ENCODE results near the gene INPP4A. TPM values are rescaled to one million over a fixed set of nuclear protein-coding genes. Genes with fewer than 3 reads are reported as not detected.

Gene INPP4A
- polyA plus RNA-seq, 1 donor (not counting 4 experiments of a cell fraction or from before 2014, with no cell fraction given), result 10.7 TPM

GRCh38 chr2:98539056-98539735 lies 94.5 kb downstream of the INPP4A start:
- DNase-seq (ENCODE audit: low read depth, low spot score), result no peak
- H3K79me2 ChIP-seq (ENCODE audit: control insufficient read depth, insufficient read depth, low read length), result no peaks in the 10 kb centered on the region
- dilution Hi-C loops (cut with MboI; ENCODE audit: extremely low pct_ligation_motif_present, low sequenced_read_pairs), result no loop called here
- no peaks in the 10 kb centered on the region for H3K9me1 ChIP-seq (ENCODE audit: control insufficient read depth, extremely low read depth, insufficient read depth, low read length)
- H3K36me3 ChIP-seq (ENCODE audit: control insufficient read depth in 2 of 2, extremely low read depth in 1 of 2, insufficient read depth in 2 of 2, low read length in 2 of 2), result peaks cover 0 to 8% of the 10 kb centered on the region in 2 experiments
- H3K27ac ChIP-seq (ENCODE audit: control insufficient read depth, insufficient read depth, low read length), result no peak overlapping the region
- no peak overlapping the region for H2AFZ ChIP-seq (ENCODE audit: control insufficient read depth, low read length)
- no peaks in the 10 kb centered on the region for H3K27me3 ChIP-seq (ENCODE audit: control insufficient read depth, extremely low read depth, insufficient read depth, low read length)
- TF ChIP-seq, protein P1, sequence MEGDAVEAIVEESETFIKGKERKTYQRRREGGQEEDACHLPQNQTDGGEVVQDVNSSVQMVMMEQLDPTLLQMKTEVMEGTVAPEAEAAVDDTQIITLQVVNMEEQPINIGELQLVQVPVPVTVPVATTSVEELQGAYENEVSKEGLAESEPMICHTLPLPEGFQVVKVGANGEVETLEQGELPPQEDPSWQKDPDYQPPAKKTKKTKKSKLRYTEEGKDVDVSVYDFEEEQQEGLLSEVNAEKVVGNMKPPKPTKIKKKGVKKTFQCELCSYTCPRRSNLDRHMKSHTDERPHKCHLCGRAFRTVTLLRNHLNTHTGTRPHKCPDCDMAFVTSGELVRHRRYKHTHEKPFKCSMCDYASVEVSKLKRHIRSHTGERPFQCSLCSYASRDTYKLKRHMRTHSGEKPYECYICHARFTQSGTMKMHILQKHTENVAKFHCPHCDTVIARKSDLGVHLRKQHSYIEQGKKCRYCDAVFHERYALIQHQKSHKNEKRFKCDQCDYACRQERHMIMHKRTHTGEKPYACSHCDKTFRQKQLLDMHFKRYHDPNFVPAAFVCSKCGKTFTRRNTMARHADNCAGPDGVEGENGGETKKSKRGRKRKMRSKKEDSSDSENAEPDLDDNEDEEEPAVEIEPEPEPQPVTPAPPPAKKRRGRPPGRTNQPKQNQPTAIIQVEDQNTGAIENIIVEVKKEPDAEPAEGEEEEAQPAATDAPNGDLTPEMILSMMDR (optimal IDR thresholded peaks at IDR 0.05 in 1 of 3, IDR thresholded peaks at IDR 0.05 in 1 of 3, conservative IDR thresholded peaks at IDR 0.05 in 1 of 3; ENCODE audit: extremely low read depth in 1 of 3, insufficient read depth in 2 of 3, low read length in 3 of 3), result no peak
- no peak for TF ChIP-seq EZH2 (IDR thresholded peaks at IDR 0.05; ENCODE audit: low read length)
- FAIRE-seq, result no peak
- H3K4me2 ChIP-seq (ENCODE audit: control insufficient read depth, extremely low read depth, insufficient read depth, low read depth, low read length), result no peak overlapping the region
- no peaks in the 10 kb centered on the region for H4K20me1 ChIP-seq (ENCODE audit: control insufficient read depth, extremely low read depth, insufficient read depth, low read length)
- H3K4me3 ChIP-seq (ENCODE audit: control insufficient read depth in 2 of 3, extremely low read depth in 1 of 3, insufficient read depth in 2 of 3, low read depth in 1 of 3, low read length in 3 of 3), result no peak overlapping the region
- no peaks in the 10 kb centered on the region for H3K9me3 ChIP-seq (ENCODE audit: control insufficient read depth, low read depth, low read length)
- H3K9ac ChIP-seq (ENCODE audit: control insufficient read depth, extremely low read depth, insufficient read depth, low read length), result no peak overlapping the region
- no peaks in the 10 kb centered on the region for H3K4me1 ChIP-seq (ENCODE audit: control insufficient read depth, extremely low read depth, insufficient read depth, low read length)

DNA sequence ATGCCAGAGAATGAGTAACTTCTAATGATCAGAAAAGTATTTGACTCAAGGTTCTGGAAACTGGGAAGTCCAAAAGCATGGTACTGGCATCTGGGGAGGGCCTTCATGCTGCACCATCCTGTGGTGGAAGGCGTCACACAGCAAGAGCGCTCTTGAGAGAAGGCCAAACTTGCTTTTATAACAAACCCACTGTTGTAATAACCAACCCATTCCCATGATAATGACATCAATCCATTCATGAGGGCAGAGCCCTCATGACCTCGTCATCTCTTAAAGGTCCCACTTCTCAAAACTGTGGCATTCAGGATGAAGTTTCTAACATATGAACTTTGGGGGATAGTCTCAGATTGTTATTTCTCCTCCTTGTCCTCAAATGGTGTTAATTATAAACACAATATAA lies 95.9 kb downstream of the INPP4A start:
- H3K9ac ChIP-seq (ENCODE audit: control insufficient read depth, extremely low read depth, insufficient read depth, low read length), result no peak overlapping the region
- no peaks in the 10 kb centered on the region for H3K9me1 ChIP-seq (ENCODE audit: control insufficient read depth, extremely low read depth, insufficient read depth, low read length)
- no peaks in the 10 kb centered on the region for H3K79me2 ChIP-seq (ENCODE audit: control insufficient read depth, insufficient read depth, low read length)
- no peak overlapping the region for H2AFZ ChIP-seq (ENCODE audit: control insufficient read depth, low read length)
- H3K4me3 ChIP-seq (ENCODE audit: control insufficient read depth in 2 of 3, extremely low read depth in 1 of 3, insufficient read depth in 2 of 3, low read depth in 1 of 3, low read length in 3 of 3), result no peak overlapping the region
- TF ChIP-seq EZH2 (IDR thresholded peaks at IDR 0.05; ENCODE audit: low read length), result no peak
- TF ChIP-seq, protein P1 (optimal IDR thresholded peaks at IDR 0.05 in 1 of 3, IDR thresholded peaks at IDR 0.05 in 1 of 3, conservative IDR thresholded peaks at IDR 0.05 in 1 of 3; ENCODE audit: extremely low read depth in 1 of 3, insufficient read depth in 2 of 3, low read length in 3 of 3), result no peak
- no peak for FAIRE-seq
- no peaks in the 10 kb centered on the region for H4K20me1 ChIP-seq (ENCODE audit: control insufficient read depth, extremely low read depth, insufficient read depth, low read length)
- no peaks in the 10 kb centered on the region for H3K4me1 ChIP-seq (ENCODE audit: control insufficient read depth, extremely low read depth, insufficient read depth, low read length)
- no peaks in the 10 kb centered on the region for H3K9me3 ChIP-seq (ENCODE audit: control insufficient read depth, low read depth, low read length)
- H3K27ac ChIP-seq (ENCODE audit: control insufficient read depth, insufficient read depth, low read length), result no peak overlapping the region
- no peaks in the 10 kb centered on the region for H3K27me3 ChIP-seq (ENCODE audit: control insufficient read depth, extremely low read depth, insufficient read depth, low read length)
- peaks cover 7 to 14% of the 10 kb centered on the region in 2 experiments for H3K36me3 ChIP-seq (ENCODE audit: control insufficient read depth in 2 of 2, extremely low read depth in 1 of 2, insufficient read depth in 2 of 2, low read length in 2 of 2)
- no peak overlapping the region for H3K4me2 ChIP-seq (ENCODE audit: control insufficient read depth, extremely low read depth, insufficient read depth, low read depth, low read length)
- dilution Hi-C loops (cut with MboI; ENCODE audit: extremely low pct_ligation_motif_present, low sequenced_read_pairs), result no loop called here
- no peak for DNase-seq (ENCODE audit: low read depth, low spot score)
